HepG2 (cell line): ENCODE data around the gene CERS3. TPM values are rescaled to one million over a fixed set of nuclear protein-coding genes. Genes with fewer than 3 reads are reported as not detected.

Source experiments
- ATAC-seq: fragments of 200-7000 bp; cut with Tn5 transposase; 3 replicates; pipeline ENCODE4 v1.9.1; 2020; ENCODE audit warnings: mild to moderate bottlenecking, moderate library complexity
- BruUV-seq: library from RNA; stranded (reverse); fragments of 400-500 nt; replicated peaks from 2 replicates; lab custom pipeline; 2021; lab: Mats Ljungman, UMichigan
- CTCF ChIA-PET: fragments of 300-600 bp; formaldehyde crosslinking; extraction: SDS; loops from one replicate; lab custom pipeline; 2021; ENCODE audit warnings: low total read pairs, inconsistent platforms, low intra/inter-chr PET ratio; lab: Yijun Ruan, JAX
- POLR2A ChIA-PET: fragments of 350-600 bp; sonication (Branson Sonifier 250); formaldehyde crosslinking; loops from one replicate; lab custom pipeline; 2020; ENCODE audit warnings: antibody characterized with exemption, inconsistent platforms; lab: Yijun Ruan, JAX
- DNase-seq: peaks from one replicate; pipeline ENCODE4 v3.0.0-alpha.2; 2015; ENCODE audit warnings: low spot score
- FAIRE-seq: peaks from 3 replicates; lab custom pipeline; 2011; peaks lifted over from hg19 to GRCh38; lab: Jason Lieb, UNC
- H2AFZ ChIP-seq: one replicate; pipeline ENCODE4 v1.6.1; 2011; ENCODE audit warnings: low read length, inconsistent platforms
- H3K27ac ChIP-seq: fragments of 300-600 bp; 3 replicates; pipeline ENCODE4 v1.8.0; 2011; ENCODE audit warnings: mixed run types, mild to moderate bottlenecking, mixed read lengths, low read length, inconsistent platforms; ENCODE audit not compliant: insufficient read depth; ENCODE audit errors: extremely low read length
- H3K27me3 ChIP-seq, 2 experiments: fragments of 200-600 bp in 1 of 2; 2 replicates in 1 of 2; 3 replicates in 1 of 2; pipeline versions ENCODE4 v1.6.0 to v1.8.0; 2011; ENCODE audit warnings: low read length in 2 of 2, mild to moderate bottlenecking in 2 of 2, moderate library complexity in 2 of 2, inconsistent platforms in 1 of 2; ENCODE audit not compliant: insufficient read depth in 2 of 2, control insufficient read depth in 1 of 2
- H3K36me3 ChIP-seq, 2 experiments: fragments of 200-600 bp in 1 of 2; replicated peaks in 1 of 2; 2 replicates in 1 of 2; 3 replicates in 1 of 2; pipeline versions ENCODE4 v1.5.1 to v1.8.0; 2011; ENCODE audit warnings: low read length in 2 of 2, inconsistent platforms in 1 of 2; ENCODE audit not compliant: insufficient read depth in 2 of 2, control insufficient read depth in 1 of 2
- H3K4me1 ChIP-seq: 2 replicates; pipeline ENCODE4 v1.5.1; 2012; ENCODE audit warnings: low read length, inconsistent platforms; ENCODE audit not compliant: insufficient read depth
- H3K4me2 ChIP-seq: 2 replicates; pipeline ENCODE4 v1.6.0; 2011; ENCODE audit warnings: low read depth, low read length, inconsistent platforms
- H3K4me3 ChIP-seq, 3 experiments: fragments of 200-600 bp in 1 of 3; sonication (generic), shearing (Covaris generic) in 1 of 3; replicated peaks in 1 of 3; 2 replicates each; pipeline ENCODE4 v1.5.1; 2011 to 2016; ENCODE audit warnings: low read length in 3 of 3, inconsistent platforms in 2 of 3, low read depth in 2 of 3, mild to moderate bottlenecking in 2 of 3, control low read depth in 1 of 3, mixed read lengths in 1 of 3; ENCODE audit not compliant: insufficient read depth in 1 of 3
- H3K79me2 ChIP-seq: one replicate; pipeline ENCODE4 v1.6.1; 2011; ENCODE audit warnings: low read length, inconsistent platforms; ENCODE audit not compliant: insufficient read depth
- H3K9ac ChIP-seq: 2 replicates; pipeline ENCODE4 v1.6.0; 2011; ENCODE audit warnings: mild to moderate bottlenecking, low read depth, low read length, inconsistent platforms; ENCODE audit not compliant: insufficient read depth
- H3K9me3 ChIP-seq: 2 replicates; pipeline ENCODE4 v1.5.1; 2012; ENCODE audit warnings: mild to moderate bottlenecking, low read length
- H4K20me1 ChIP-seq: 2 replicates; pipeline ENCODE4 v1.6.0; 2011; ENCODE audit warnings: inconsistent platforms, mild to moderate bottlenecking, low read length, moderate library complexity; ENCODE audit not compliant: insufficient read depth
- CEBPZ ChIP-seq: IDR thresholded peaks from 2 replicates; pipeline ENCODE4 v1.6.1; 2012; ENCODE audit warnings: low read length, improper control_type of control experiment
- DDIT3 ChIP-seq: sonication (generic); formaldehyde crosslinking; IDR thresholded peaks from 2 replicates; pipeline ENCODE4 v1.4.0; 2020; ENCODE audit warnings: mild to moderate bottlenecking, missing genetic modification reagents
- EHMT2 ChIP-seq: fragments of 200-600 bp; sonication (generic); IDR thresholded peaks from 2 replicates; pipeline ENCODE4 v1.7.0; 2017; ENCODE audit warnings: antibody characterized with exemption, low read depth, low read length, borderline replicate concordance
- NFIB ChIP-seq: sonication (generic); formaldehyde crosslinking; IDR thresholded peaks from 2 replicates; pipeline ENCODE4 v1.9.0; 2021; ENCODE audit warnings: missing genetic modification reagents, mild to moderate bottlenecking, borderline replicate concordance
- RXRA ChIP-seq: sonication (generic); formaldehyde crosslinking; IDR thresholded peaks from 2 replicates; pipeline ENCODE4 v1.5.1; 2020; ENCODE audit warnings: missing genetic modification reagents
- TAF1 ChIP-seq: sonication (generic); formaldehyde crosslinking; IDR thresholded peaks from 2 replicates; pipeline ENCODE4 v1.4.0; 2020; ENCODE audit warnings: missing genetic modification reagents
- WIZ ChIP-seq: sonication (generic); formaldehyde crosslinking; IDR thresholded peaks from 2 replicates; pipeline ENCODE4 v1.5.1; 2020; ENCODE audit warnings: mild to moderate bottlenecking, missing genetic modification reagents
- ZNF629 ChIP-seq: sonication (generic); formaldehyde crosslinking; conservative IDR thresholded peaks from 2 replicates; pipeline ENCODE4 v1.5.0; 2020; ENCODE audit warnings: missing genetic modification reagents
- ZSCAN21 ChIP-seq: sonication (generic); formaldehyde crosslinking; IDR thresholded peaks from 2 replicates; pipeline ENCODE4 v1.8.0; 2022; ENCODE audit warnings: mild to moderate bottlenecking, missing genetic modification reagents, moderate library complexity, borderline replicate concordance
- WGBS: methylation state at CpG from one replicate; pipeline ENCODE4 v1.1.6; 2017; ENCODE audit warnings: low lambda C conversion rate; 5-methylcytosine and 5-hydroxymethylcytosine counted together
- in situ Hi-C: cut with HindIII; loops from 2 replicates; pipeline ENCODE4 v1.10.0; 2017; ENCODE audit warnings: low pct_unique_long_range_greater_than_20kb; ENCODE audit not compliant: extremely low pct_ligation_motif_present
- intact Hi-C: fragments of 100-400 bp; cut with micrococcal nuclease; formaldehyde crosslinking; loops from one replicate; pipeline ENCODE4 v1.10.0; 2022; ENCODE audit not compliant: unreplicated experiment
- polyA plus RNA-seq, 8 experiments: library from polyadenylated mRNA; depleted of rRNA in 3 of 8; stranded (reverse) in 7 of 8; unstranded in 1 of 8; fragments of >200 nt; fragmentation: Illumina TruSeq in 4 of 8; extraction: Trizol in 4 of 8; gene quantifications; 2 replicates each; pipeline versions ENCODE4 v1.2.1 to v1.2.3, GENCODE V29; 2011 to 2016; ENCODE audit warnings: low read depth in 4 of 8, missing spikeins in 1 of 8, mixed read lengths in 1 of 8; ENCODE audit not compliant: insufficient read depth in 1 of 8
- total RNA-seq, 5 experiments: library from RNA; depleted of rRNA; stranded (reverse); fragments of >200 nt; fragmentation: Illumina TruSeq; extraction: Trizol; gene quantifications; 2 replicates each; pipeline ENCODE4 v1.2.3, GENCODE V29; 2016; ENCODE audit warnings: low read depth in 1 of 5
- TF ChIP-seq, protein P1 (sequence below): sonication (generic); formaldehyde crosslinking; IDR thresholded peaks from 2 replicates; pipeline ENCODE4 v1.4.0; 2020; ENCODE audit warnings: missing genetic modification reagents, borderline replicate concordance

The CERS3 gene
- total and polyA plus RNA-seq, 2 of the 13 experiments (the other 11 are each of a cell fraction or from before 2014, with no cell fraction given) = not detected

- H2AFZ ChIP-seq = no peak overlapping the region
- FAIRE-seq (no peak), DNase-seq (no peak), ATAC-seq (no peak)
- no peaks in the 10 kb centered on the region for H3K79me2 ChIP-seq
- CTCF ChIA-PET = no interaction called here
- no peaks in the 10 kb centered on the region for H3K9me3 ChIP-seq
- POLR2A ChIA-PET = no interaction called here
- TF ChIP-seq NFIB (CRISPR knock-in tag) (no peak), DDIT3 (CRISPR knock-in tag) (no peak), RXRA (CRISPR knock-in tag) (no peak), TAF1 (CRISPR knock-in tag) (no peak), WIZ (CRISPR knock-in tag) (no peak), ZNF629 (CRISPR knock-in tag) (no peak), ZSCAN21 (CRISPR knock-in tag) (no peak), CEBPZ (no peak), EHMT2 (no peak)
- TF ChIP-seq, protein P1, sequence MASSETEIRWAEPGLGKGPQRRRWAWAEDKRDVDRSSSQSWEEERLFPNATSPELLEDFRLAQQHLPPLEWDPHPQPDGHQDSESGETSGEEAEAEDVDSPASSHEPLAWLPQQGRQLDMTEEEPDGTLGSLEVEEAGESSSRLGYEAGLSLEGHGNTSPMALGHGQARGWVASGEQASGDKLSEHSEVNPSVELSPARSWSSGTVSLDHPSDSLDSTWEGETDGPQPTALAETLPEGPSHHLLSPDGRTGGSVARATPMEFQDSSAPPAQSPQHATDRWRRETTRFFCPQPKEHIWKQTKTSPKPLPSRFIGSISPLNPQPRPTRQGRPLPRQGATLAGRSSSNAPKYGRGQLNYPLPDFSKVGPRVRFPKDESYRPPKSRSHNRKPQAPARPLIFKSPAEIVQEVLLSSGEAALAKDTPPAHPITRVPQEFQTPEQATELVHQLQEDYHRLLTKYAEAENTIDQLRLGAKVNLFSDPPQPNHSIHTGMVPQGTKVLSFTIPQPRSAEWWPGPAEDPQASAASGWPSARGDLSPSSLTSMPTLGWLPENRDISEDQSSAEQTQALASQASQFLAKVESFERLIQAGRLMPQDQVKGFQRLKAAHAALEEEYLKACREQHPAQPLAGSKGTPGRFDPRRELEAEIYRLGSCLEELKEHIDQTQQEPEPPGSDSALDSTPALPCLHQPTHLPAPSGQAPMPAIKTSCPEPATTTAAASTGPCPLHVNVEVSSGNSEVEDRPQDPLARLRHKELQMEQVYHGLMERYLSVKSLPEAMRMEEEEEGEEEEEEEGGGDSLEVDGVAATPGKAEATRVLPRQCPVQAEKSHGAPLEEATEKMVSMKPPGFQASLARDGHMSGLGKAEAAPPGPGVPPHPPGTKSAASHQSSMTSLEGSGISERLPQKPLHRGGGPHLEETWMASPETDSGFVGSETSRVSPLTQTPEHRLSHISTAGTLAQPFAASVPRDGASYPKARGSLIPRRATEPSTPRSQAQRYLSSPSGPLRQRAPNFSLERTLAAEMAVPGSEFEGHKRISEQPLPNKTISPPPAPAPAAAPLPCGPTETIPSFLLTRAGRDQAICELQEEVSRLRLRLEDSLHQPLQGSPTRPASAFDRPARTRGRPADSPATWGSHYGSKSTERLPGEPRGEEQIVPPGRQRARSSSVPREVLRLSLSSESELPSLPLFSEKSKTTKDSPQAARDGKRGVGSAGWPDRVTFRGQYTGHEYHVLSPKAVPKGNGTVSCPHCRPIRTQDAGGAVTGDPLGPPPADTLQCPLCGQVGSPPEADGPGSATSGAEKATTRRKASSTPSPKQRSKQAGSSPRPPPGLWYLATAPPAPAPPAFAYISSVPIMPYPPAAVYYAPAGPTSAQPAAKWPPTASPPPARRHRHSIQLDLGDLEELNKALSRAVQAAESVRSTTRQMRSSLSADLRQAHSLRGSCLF (CRISPR knock-in tag) = no peak
- 1% methylated on average over 4 of the region's 4 CpGs for WGBS
- no peak overlapping the region for H3K4me3 ChIP-seq
- H3K27me3 ChIP-seq = peaks cover 0 to 3% of the 10 kb centered on the region in 2 experiments; a peak in 2 of 5 replicates
- no TSS peak for BruUV-seq
- H3K27ac ChIP-seq = no peak overlapping the region
- H3K36me3 ChIP-seq = no peaks in the 10 kb centered on the region
- in situ Hi-C loops (no loop called here), intact Hi-C loops (no loop called here)
- H3K4me2 ChIP-seq = no peak overlapping the region
- no peak overlapping the region for H3K9ac ChIP-seq
- H4K20me1 ChIP-seq = no peaks in the 10 kb centered on the region
- H3K4me1 ChIP-seq = no peaks in the 10 kb centered on the region
Observed at GRCh38 chr15:100394736-100395440, 133.9 kb downstream of the CERS3 start.
